ENCODE measurements around the gene HLA-DQA1. TPM values are rescaled to one million over a fixed set of nuclear protein-coding genes. Genes with fewer than 3 reads are reported as not detected.

The HLA-DQA1 gene
- total and polyA plus RNA-seq, 9 of the 15 experiments (the other 6 are each of a cell fraction or from before 2014, with no cell fraction given), result 0.04 to 0.49 TPM; not detected in 7

- intact Hi-C loops (cut with micrococcal nuclease), result no loop called here
- ChIA-PET CTCF (ENCODE audit: low intra/inter-chr PET ratio) (no interaction called here), POLR2A (no interaction called here)
- FAIRE-seq, result no peak
- Histone ChIP-seq H3K27ac (ENCODE audit: extremely low read depth, low read depth, low read length) (no peak overlapping the region), H3K4me1 (replicated peaks in 1 of 2; ENCODE audit: control insufficient read depth in 2 of 2, insufficient read depth in 2 of 2, low read length in 2 of 2) (no peaks in the 10 kb centered on the region), H3K9me1 (ENCODE audit: control insufficient read depth, insufficient read depth, low read length) (no peaks in the 10 kb centered on the region), H3K4me3 (no peak overlapping the region), H4K20me1 (replicated peaks; ENCODE audit: control insufficient read depth, insufficient read depth, low read length) (no peaks in the 10 kb centered on the region), H3K9me3 (replicated peaks; ENCODE audit: control insufficient read depth, insufficient read depth, low read depth, low read length) (no peaks in the 10 kb centered on the region), H2AFZ (ENCODE audit: low read depth, low read length) (no peak overlapping the region), H3K27me3 (ENCODE audit: control insufficient read depth in 2 of 2, insufficient read depth in 2 of 2, low read length in 2 of 2) (no peaks in the 10 kb centered on the region), H3K79me2 (ENCODE audit: control insufficient read depth, insufficient read depth, low read length) (no peaks in the 10 kb centered on the region), H3K36me3 (ENCODE audit: control insufficient read depth, insufficient read depth, low read length) (no peaks in the 10 kb centered on the region), H3K4me2 (ENCODE audit: insufficient read depth, low read length) (no peak overlapping the region), H3K9ac (ENCODE audit: insufficient read depth in 1 of 2, low read depth in 2 of 2, low read length in 2 of 2) (no peak overlapping the region)
- in situ Hi-C loops (cut with MboI), result loop anchor here (5.0 kb wide), 1 partner anchor 61 kb away; no protein-coding TSS in a partner anchor
- 0% methylated on average over 1 of the region's 2 CpGs for WGBS (ENCODE audit: insufficient coverage, low coverage, missing lambda C conversion rate)
- no TSS peak for BruUV-seq (replicated peaks)
- TF ChIP-seq, protein P1, sequence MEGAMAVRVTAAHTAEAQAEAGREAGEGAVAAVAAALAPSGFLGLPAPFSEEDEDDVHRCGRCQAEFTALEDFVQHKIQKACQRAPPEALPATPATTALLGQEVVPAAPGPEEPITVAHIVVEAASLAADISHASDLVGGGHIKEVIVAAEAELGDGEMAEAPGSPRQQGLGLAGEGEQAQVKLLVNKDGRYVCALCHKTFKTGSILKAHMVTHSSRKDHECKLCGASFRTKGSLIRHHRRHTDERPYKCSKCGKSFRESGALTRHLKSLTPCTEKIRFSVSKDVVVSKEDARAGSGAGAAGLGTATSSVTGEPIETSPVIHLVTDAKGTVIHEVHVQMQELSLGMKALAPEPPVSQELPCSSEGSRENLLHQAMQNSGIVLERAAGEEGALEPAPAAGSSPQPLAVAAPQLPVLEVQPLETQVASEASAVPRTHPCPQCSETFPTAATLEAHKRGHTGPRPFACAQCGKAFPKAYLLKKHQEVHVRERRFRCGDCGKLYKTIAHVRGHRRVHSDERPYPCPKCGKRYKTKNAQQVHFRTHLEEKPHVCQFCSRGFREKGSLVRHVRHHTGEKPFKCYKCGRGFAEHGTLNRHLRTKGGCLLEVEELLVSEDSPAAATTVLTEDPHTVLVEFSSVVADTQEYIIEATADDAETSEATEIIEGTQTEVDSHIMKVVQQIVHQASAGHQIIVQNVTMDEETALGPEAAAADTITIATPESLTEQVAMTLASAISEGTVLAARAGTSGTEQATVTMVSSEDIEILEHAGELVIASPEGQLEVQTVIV (CRISPR knock-in tag; IDR thresholded peaks at IDR 0.05; ENCODE audit: borderline replicate concordance), result no peak
- no peak for TF ChIP-seq SMAD1 (IDR thresholded peaks at IDR 0.05; ENCODE audit: low read depth, low read length, partially characterized antibody)
- TF ChIP-seq MCM5 (IDR thresholded peaks at IDR 0.05; ENCODE audit: low read depth), result no peak
- TF ChIP-seq XRCC5 (IDR thresholded peaks at IDR 0.05; ENCODE audit: low read depth, low read length), result no peak
- TF ChIP-seq C11orf30 (IDR thresholded peaks at IDR 0.05; ENCODE audit: low read depth), result no peak
- no peak for TF ChIP-seq HDAC2 (IDR thresholded peaks at IDR 0.05)
- no peak for TF ChIP-seq CGGBP1 (CRISPR knock-in tag; IDR thresholded peaks at IDR 0.05)
- TF ChIP-seq IFI16 (CRISPR knock-in tag; IDR thresholded peaks at IDR 0.05), result no peak
- TF ChIP-seq KHSRP (IDR thresholded peaks at IDR 0.05), result no peak
- no peak for TF ChIP-seq DIDO1 (tag; IDR thresholded peaks at IDR 0.05; ENCODE audit: low read depth)
- no peak for TF ChIP-seq TRIM28 (IDR thresholded peaks at IDR 0.05)
- TF ChIP-seq SMAD4 (CRISPR knock-in tag; conservative IDR thresholded peaks at IDR 0.05), result no peak
- TF ChIP-seq HLTF (IDR thresholded peaks at IDR 0.05), result no peak
- no peak for ATAC-seq
- DNase-seq (ENCODE audit: extremely low read depth in 1 of 4, low spot score in 3 of 4), result no peak
Observed at GRCh38 chr6:32588156-32588555, 49.0 kb upstream of the HLA-DQA1 start.
